Fibroblast of lung (primary cell): Measurements from ENCODE around the gene CXCL11.

Source experiments
- EZH2 ChIP-seq: IDR thresholded peaks from 2 replicates; pipeline ENCODE4 v1.5.1; 2012; ENCODE audit warnings: low read length, control low read depth, mild to moderate bottlenecking; ENCODE audit errors: missing control alignments
- TF ChIP-seq, protein P1 (sequence below), 2 donors: IDR thresholded peaks in 1 of 2; conservative IDR thresholded peaks in 1 of 2; 1 replicate in 1 of 2; 2 replicates in 1 of 2; pipeline ENCODE4 v1.5.1; 2011 to 2012; ENCODE audit warnings: low read length in 2 of 2, control low read depth in 1 of 2, inconsistent platforms in 1 of 2, low read depth in 1 of 2, mild to moderate bottlenecking in 1 of 2

GRCh38 chr4:76055421-76055820 lies 19.6 kb upstream of the CXCL11 start:
- TF ChIP-seq, protein P1, sequence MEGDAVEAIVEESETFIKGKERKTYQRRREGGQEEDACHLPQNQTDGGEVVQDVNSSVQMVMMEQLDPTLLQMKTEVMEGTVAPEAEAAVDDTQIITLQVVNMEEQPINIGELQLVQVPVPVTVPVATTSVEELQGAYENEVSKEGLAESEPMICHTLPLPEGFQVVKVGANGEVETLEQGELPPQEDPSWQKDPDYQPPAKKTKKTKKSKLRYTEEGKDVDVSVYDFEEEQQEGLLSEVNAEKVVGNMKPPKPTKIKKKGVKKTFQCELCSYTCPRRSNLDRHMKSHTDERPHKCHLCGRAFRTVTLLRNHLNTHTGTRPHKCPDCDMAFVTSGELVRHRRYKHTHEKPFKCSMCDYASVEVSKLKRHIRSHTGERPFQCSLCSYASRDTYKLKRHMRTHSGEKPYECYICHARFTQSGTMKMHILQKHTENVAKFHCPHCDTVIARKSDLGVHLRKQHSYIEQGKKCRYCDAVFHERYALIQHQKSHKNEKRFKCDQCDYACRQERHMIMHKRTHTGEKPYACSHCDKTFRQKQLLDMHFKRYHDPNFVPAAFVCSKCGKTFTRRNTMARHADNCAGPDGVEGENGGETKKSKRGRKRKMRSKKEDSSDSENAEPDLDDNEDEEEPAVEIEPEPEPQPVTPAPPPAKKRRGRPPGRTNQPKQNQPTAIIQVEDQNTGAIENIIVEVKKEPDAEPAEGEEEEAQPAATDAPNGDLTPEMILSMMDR (conservative IDR thresholded peaks at IDR 0.05 in 1 of 2, IDR thresholded peaks at IDR 0.05 in 1 of 2; ENCODE audit: low read depth in 1 of 2, low read length in 2 of 2) = no peak
- no peak for TF ChIP-seq EZH2
